Testis (tissue), 3 donors: ENCODE results near the gene MPZL3. TPM values are rescaled to one million over a fixed set of nuclear protein-coding genes. Genes with fewer than 3 reads are reported as not detected.

Experiments
- DNase-seq: peaks from one replicate; pipeline ENCODE4 v3.0.0-alpha.2; 2019
- H3K27ac ChIP-seq, 2 donors: fragments of 200-600 bp; sonication (generic); one replicate each; pipeline ENCODE4 v1.5.1; 2019
- H3K27me3 ChIP-seq: fragments of 200-600 bp; sonication (generic); one replicate; pipeline ENCODE4 v1.5.1; 2019
- H3K36me3 ChIP-seq: fragments of 200-600 bp; sonication (generic); one replicate; pipeline ENCODE4 v1.5.1; 2017; ENCODE audit warnings: low read depth; ENCODE audit errors: missing control alignments
- H3K4me1 ChIP-seq: fragments of 200-600 bp; sonication (generic); one replicate; pipeline ENCODE4 v1.5.1; 2019
- H3K4me3 ChIP-seq, 2 donors: fragments of 200-600 bp; sonication (generic); one replicate each; pipeline ENCODE4 v1.5.1; 2017 to 2019
- H3K9me3 ChIP-seq: fragments of 200-600 bp; sonication (generic); one replicate; pipeline ENCODE4 v1.5.1; 2017
- POLR2A ChIP-seq: fragments of 450-650 bp; IDR thresholded peaks from one replicate; pipeline ENCODE4 v1.6.1; 2017; ENCODE audit warnings: antibody characterized with exemption, mild to moderate bottlenecking, moderate library complexity
- WGBS, 2 donors: methylation state at CpG; one replicate each; pipeline ENCODE4 v1.1.5; 2018; 5-methylcytosine and 5-hydroxymethylcytosine counted together
- intact Hi-C: fragments of 100-400 bp; cut with DNase I; formaldehyde crosslinking; loops from one replicate; pipeline ENCODE4 v1.15.1; 2023; ENCODE audit warnings: low total_unique reads
- polyA plus RNA-seq: library from polyadenylated mRNA; stranded (reverse); fragments of 350-450 nt; fragmentation: Illumina TruSeq; extraction: RNeasy Lipid Tissue Mini Kit (QIAGEN cat#74804); gene quantifications from one replicate; pipeline ENCODE4 v1.2.3, GENCODE V29; 2014; ENCODE audit warnings: low read depth, low replicate concordance; ENCODE audit not compliant: insufficient read depth
- total RNA-seq, 2 donors: library from RNA; depleted of rRNA; stranded (reverse); fragments of >200 nt; gene quantifications; one replicate each; pipeline ENCODE4 v1.2.3, GENCODE V29; 2016
- TF ChIP-seq, protein P1 (sequence below), 3 experiments: fragments of 450-650 bp in 2 of 3; fragments of 200-600 bp in 1 of 3; sonication (generic) in 1 of 3; IDR thresholded peaks; one replicate each; pipeline ENCODE4 v1.5.1; 2016 to 2019; ENCODE audit warnings: antibody characterized with exemption in 3 of 3, mild to moderate bottlenecking in 2 of 3, moderate library complexity in 1 of 3

Gene MPZL3
- total and polyA plus RNA-seq, 3 donors from 2014 or later = 2.4 to 3.4 (median 3.2) TPM

- Histone ChIP-seq H3K4me3 (no peak overlapping the region), H3K27me3 (no peaks in the 10 kb centered on the region), H3K9me3 (no peaks in the 10 kb centered on the region), H3K4me1 (no peaks in the 10 kb centered on the region), H3K36me3 (no peaks in the 10 kb centered on the region), H3K27ac (no peak overlapping the region)
- DNase-seq = no peak
- TF ChIP-seq, protein P1, sequence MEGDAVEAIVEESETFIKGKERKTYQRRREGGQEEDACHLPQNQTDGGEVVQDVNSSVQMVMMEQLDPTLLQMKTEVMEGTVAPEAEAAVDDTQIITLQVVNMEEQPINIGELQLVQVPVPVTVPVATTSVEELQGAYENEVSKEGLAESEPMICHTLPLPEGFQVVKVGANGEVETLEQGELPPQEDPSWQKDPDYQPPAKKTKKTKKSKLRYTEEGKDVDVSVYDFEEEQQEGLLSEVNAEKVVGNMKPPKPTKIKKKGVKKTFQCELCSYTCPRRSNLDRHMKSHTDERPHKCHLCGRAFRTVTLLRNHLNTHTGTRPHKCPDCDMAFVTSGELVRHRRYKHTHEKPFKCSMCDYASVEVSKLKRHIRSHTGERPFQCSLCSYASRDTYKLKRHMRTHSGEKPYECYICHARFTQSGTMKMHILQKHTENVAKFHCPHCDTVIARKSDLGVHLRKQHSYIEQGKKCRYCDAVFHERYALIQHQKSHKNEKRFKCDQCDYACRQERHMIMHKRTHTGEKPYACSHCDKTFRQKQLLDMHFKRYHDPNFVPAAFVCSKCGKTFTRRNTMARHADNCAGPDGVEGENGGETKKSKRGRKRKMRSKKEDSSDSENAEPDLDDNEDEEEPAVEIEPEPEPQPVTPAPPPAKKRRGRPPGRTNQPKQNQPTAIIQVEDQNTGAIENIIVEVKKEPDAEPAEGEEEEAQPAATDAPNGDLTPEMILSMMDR (IDR thresholded peaks at IDR 0.05) = no peak
- no peak for TF ChIP-seq POLR2A
- WGBS, 2 donors = 83% methylated on average over 2 of the region's 2 CpGs
- intact Hi-C loops = no loop called here
Measured at GRCh38 chr11:118226781-118227180, 25.4 kb downstream of the MPZL3 start.

- no peak overlapping the region for H3K27ac ChIP-seq
- TF ChIP-seq, protein P1 (IDR thresholded peaks at IDR 0.05) = no peak
- TF ChIP-seq POLR2A = no peak
- no peaks in the 10 kb centered on the region for H3K9me3 ChIP-seq
- no peaks in the 10 kb centered on the region for H3K4me1 ChIP-seq
- no peaks in the 10 kb centered on the region for H3K36me3 ChIP-seq
- 62% methylated on average over 7 of the region's 7 CpGs for WGBS, 2 donors
- DNase-seq = no peak
- intact Hi-C loops = no loop called here
- H3K27me3 ChIP-seq = no peaks in the 10 kb centered on the region
- H3K4me3 ChIP-seq = no peak overlapping the region
Measured at GRCh38 chr11:118226296-118226695, 25.9 kb downstream of the MPZL3 start.

- TF ChIP-seq, protein P1 (IDR thresholded peaks at IDR 0.05) = no peak
- no peak for TF ChIP-seq POLR2A
- WGBS, 2 donors = 61 to 72% methylated on average over 6 of the region's 6 CpGs
- Histone ChIP-seq H3K36me3 (no peaks in the 10 kb centered on the region), H3K27ac (no peak within 1 kb of the TSS), H3K4me3 (no peak within 1 kb of the TSS), H3K27me3 (no peaks in the 10 kb centered on the region), H3K4me1 (no peaks in the 10 kb centered on the region), H3K9me3 (no peaks in the 10 kb centered on the region)
- DNase-seq = no peak
- intact Hi-C loops = no loop called here
Measured at GRCh38 chr11:118224511-118225188, 27.5 kb downstream of the MPZL3 start, which contains the start of gene JAML. JAML (minus strand) TSS chr11:118225011; CDS start chr11:118214866, 10,145 bp downstream.

DNA sequence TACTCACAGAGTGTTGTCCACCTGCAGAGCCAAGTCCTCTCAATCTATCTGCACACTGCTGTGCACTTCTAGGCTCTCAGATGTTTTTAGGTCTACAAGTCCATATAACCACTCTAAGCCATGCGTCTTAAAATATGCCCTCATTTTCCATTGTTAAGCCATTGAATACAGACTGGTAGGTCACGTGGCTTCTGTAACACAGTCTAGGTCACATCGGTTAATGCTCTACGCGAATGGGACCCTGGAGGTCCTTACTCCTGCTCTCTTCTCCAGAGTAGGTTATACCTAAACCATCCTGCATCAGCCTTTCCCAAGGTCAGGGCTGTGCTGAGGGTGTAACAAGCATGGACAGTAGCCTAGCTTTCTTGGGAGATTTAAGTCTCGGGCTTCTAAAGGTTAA is 28.2 kb downstream of the MPZL3 start:
- intact Hi-C loops = no loop called here
- no peaks in the 10 kb centered on the region for H3K4me1 ChIP-seq
- H3K9me3 ChIP-seq = no peaks in the 10 kb centered on the region
- no peaks in the 10 kb centered on the region for H3K36me3 ChIP-seq
- no peaks in the 10 kb centered on the region for H3K27me3 ChIP-seq
- DNase-seq = no peak
- 89% methylated on average over 6 of the region's 6 CpGs for WGBS, 2 donors
- TF ChIP-seq, protein P1 (IDR thresholded peaks at IDR 0.05) = no peak
- no peak for TF ChIP-seq POLR2A
- no peak overlapping the region for H3K27ac ChIP-seq
- H3K4me3 ChIP-seq = no peak overlapping the region

- Histone ChIP-seq H3K4me3 (no peak overlapping the region), H3K36me3 (no peaks in the 10 kb centered on the region), H3K4me1 (no peaks in the 10 kb centered on the region), H3K27me3 (no peaks in the 10 kb centered on the region), H3K9me3 (no peaks in the 10 kb centered on the region), H3K27ac (no peak overlapping the region)
- 73 to 85% methylated on average over 2 of the region's 2 CpGs for WGBS, 2 donors
- intact Hi-C loops = no loop called here
- no peak for TF ChIP-seq POLR2A
- TF ChIP-seq, protein P1 (IDR thresholded peaks at IDR 0.05) = no peak
- DNase-seq = no peak
Measured at GRCh38 chr11:118223570-118223969, 28.6 kb downstream of the MPZL3 start.
